Hippocampal formation (tissue), 2 donors: ENCODE data around the gene RNF227.
"Not testable (repeated sequence)": the region's sequence is repeated elsewhere in the genome, so short reads cannot be mapped to it uniquely, and the experiment has no call there.

ENCODE experiments used
- DNase-seq, 2 donors: peaks; one replicate each; lab custom pipeline; 2025; lab: John Stamatoyannopoulos, UW

Gene RNF227

DNA sequence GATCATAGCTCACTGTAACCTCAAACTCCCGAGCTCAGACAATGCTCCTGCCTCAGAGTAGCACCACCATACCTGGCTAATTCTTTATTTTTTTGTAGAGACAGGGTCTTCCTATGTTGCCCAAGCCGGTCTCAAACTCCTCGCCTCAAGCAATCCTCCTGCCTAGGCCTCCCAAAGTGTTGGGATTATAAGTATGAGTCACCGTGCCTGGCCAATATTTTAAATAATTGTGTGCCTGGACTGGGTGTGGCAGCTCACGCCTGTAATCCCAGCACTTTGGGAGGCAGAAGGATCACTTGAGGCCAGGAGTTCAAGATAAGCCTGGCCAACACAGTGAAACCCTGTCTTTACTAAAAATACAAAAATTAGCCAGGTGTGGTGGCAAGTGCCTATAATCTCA is 51.7 kb downstream of the RNF227 start:
- not testable (repeated sequence) for DNase-seq
